GM13977 (cell line): ENCODE measurements around the gene ESRP2.

Experiments used
- DNase-seq: peaks from one replicate; pipeline ENCODE4 v3.0.0; 2012; ENCODE audit warnings: low spot score
- CTCF ChIP-seq: IDR thresholded peaks from 2 replicates; pipeline ENCODE4 v1.5.1; 2012; ENCODE audit warnings: mild to moderate bottlenecking, control low read depth; ENCODE audit not compliant: insufficient read depth; ENCODE audit errors: extremely low read depth, missing control alignments
- in situ Hi-C: fragments of 300-500 bp; cut with MboI; formaldehyde crosslinking; loops from one replicate; pipeline ENCODE4 v1.12.0; 2022; ENCODE audit warnings: low sequenced_read_pairs, low pct_unique_long_range_greater_than_20kb, mixed read lengths, inconsistent platforms; ENCODE audit not compliant: unreplicated experiment

The ESRP2 gene

GRCh38 chr16:68272507-68273209 is 36.7 kb upstream of the ESRP2 start:
- TF ChIP-seq CTCF = no peak
- in situ Hi-C loops = no loop called here
- DNase-seq = no peak

GRCh38 chr16:68270353-68270752 is 34.4 kb upstream of the ESRP2 start:
- in situ Hi-C loops = no loop called here
- no peak for DNase-seq
- no peak for TF ChIP-seq CTCF

- in situ Hi-C loops = no loop called here
- TF ChIP-seq CTCF = no peak
Observed at GRCh38 chr16:68269793-68270192, 33.9 kb upstream of the ESRP2 start.

GRCh38 chr16:68267612-68268405 is 31.9 kb upstream of the ESRP2 start:
- TF ChIP-seq CTCF = no peak
- in situ Hi-C loops = no loop called here
- no peak for DNase-seq

More at GRCh38 chr16:68269793-68270192, 33.9 kb upstream of the ESRP2 start:
- no peak for DNase-seq

- in situ Hi-C loops = no loop called here
- no peak for TF ChIP-seq CTCF
- peak; percentile 67 for DNase-seq
Observed at GRCh38 chr16:68265078-68265920, 29.4 kb upstream of the ESRP2 start.

- peak; percentile 90 for DNase-seq
- TF ChIP-seq CTCF = peak; percentile 89
- in situ Hi-C loops = loop anchor here (5.0 kb wide), 1 partner anchor 63 kb away; no protein-coding TSS in a partner anchor
Observed at GRCh38 chr16:68264128-68265077, 28.5 kb upstream of the ESRP2 start, which contains the start of gene SLC7A6. Gene SLC7A6 (plus strand): TSS chr16:68264526. CDS start chr16:68274727, 10,201 bp downstream.
